A549 (cell line): Measurements from ENCODE around the gene KCNMA1. TPM values are rescaled to one million over a fixed set of nuclear protein-coding genes. Genes with fewer than 3 reads are reported as not detected.
A peak's percentile ranks its signal among the peaks of the same experiment; 100 is the strongest.

Source experiments
- ATAC-seq, 2 experiments: fragments of 200-7000 bp in 1 of 2; fragments of >200 bp in 1 of 2; cut with Nextera tagmentation in 1 of 2; cut with Tn5 transposase in 1 of 2; 3 replicates each; pipeline versions ENCODE4 v1.8.0 to v1.9.1; 2018 to 2020; ENCODE audit warnings: mild to moderate bottlenecking in 1 of 2, moderate library complexity in 1 of 2
- CTCF ChIA-PET: fragments of 300-600 bp; sonication (Branson Sonifier 250); formaldehyde crosslinking; extraction: SDS; loops from one replicate; lab custom pipeline; 2021; ENCODE audit warnings: antibody characterized with exemption, inconsistent platforms; lab: Yijun Ruan, JAX
- POLR2A ChIA-PET: fragments of 350-600 bp; formaldehyde crosslinking; extraction: SDS; loops from one replicate; lab custom pipeline; 2021; ENCODE audit warnings: antibody characterized with exemption, inconsistent platforms; lab: Yijun Ruan, JAX
- DNase-seq, 2 experiments: peaks; one replicate each; pipeline versions ENCODE4 v3.0.0 to v3.0.0-alpha.2; 2011 to 2016; ENCODE audit warnings: low read depth in 1 of 2, low spot score in 1 of 2
- FAIRE-seq: peaks from 2 replicates; lab custom pipeline; 2011; peaks lifted over from hg19 to GRCh38; lab: Jason Lieb, UNC
- H3K27ac ChIP-seq, 2 experiments: fragments of >200 bp; sonication (Bioruptor Twin); formaldehyde crosslinking; 3 replicates each; pipeline ENCODE4 v1.5.1; 2016 to 2017
- H3K4me1 ChIP-seq: fragments of >200 bp; sonication (Bioruptor Twin); formaldehyde crosslinking; 3 replicates; pipeline ENCODE4 v1.6.1; 2016
- H3K4me2 ChIP-seq: fragments of >200 bp; sonication (Bioruptor Twin); formaldehyde crosslinking; 3 replicates; pipeline ENCODE4 v1.6.1; 2016
- H3K4me3 ChIP-seq: fragments of >200 bp; sonication (Bioruptor Twin); formaldehyde crosslinking; 3 replicates; pipeline ENCODE4 v1.5.1; 2016
- H3K9me3 ChIP-seq: fragments of >200 bp; sonication (Bioruptor Twin); formaldehyde crosslinking; 3 replicates; pipeline ENCODE4 v1.6.1; 2016
- CBX2 ChIP-seq: fragments of 200-600 bp; sonication (generic); IDR thresholded peaks from 2 replicates; pipeline ENCODE4 v1.6.1; 2016; ENCODE audit warnings: low read depth, mild to moderate bottlenecking, borderline replicate concordance
- CBX8 ChIP-seq: fragments of 200-600 bp; sonication (generic); IDR thresholded peaks from 2 replicates; pipeline ENCODE4 v1.6.1; 2016
- CEBPB ChIP-seq, 2 experiments: fragments of >200 bp in 1 of 2; sonication (Bioruptor Twin) in 1 of 2; formaldehyde crosslinking in 1 of 2; IDR thresholded peaks; 2 replicates each; pipeline ENCODE4 v1.6.1; 2012 to 2016
- CHD2 ChIP-seq: fragments of 150-350 bp; IDR thresholded peaks from 2 replicates; pipeline ENCODE4 v1.6.1; 2014; ENCODE audit warnings: low read length; ENCODE audit not compliant: partially characterized antibody
- EHMT2 ChIP-seq: fragments of 200-600 bp; sonication (generic); IDR thresholded peaks from 2 replicates; pipeline ENCODE4 v1.6.1; 2016; ENCODE audit warnings: antibody characterized with exemption, low read depth, mild to moderate bottlenecking, moderate library complexity
- EP300 ChIP-seq, 2 experiments: fragments of >200 bp; sonication (Bioruptor Twin); formaldehyde crosslinking; IDR thresholded peaks; 2 replicates in 1 of 2; 3 replicates in 1 of 2; pipeline ENCODE4 v1.6.1; 2016 to 2017
- ESRRA ChIP-seq: fragments of 150-350 bp; IDR thresholded peaks from 2 replicates; pipeline ENCODE4 v1.6.1; 2014; ENCODE audit warnings: mild to moderate bottlenecking, low read length, borderline replicate concordance
- FOSB ChIP-seq: fragments of 250-450 bp; sonication (Bioruptor Pico); IDR thresholded peaks from 2 replicates; pipeline ENCODE4 v1.5.0; 2020; ENCODE audit warnings: mild to moderate bottlenecking, moderate library complexity
- FOXS1 ChIP-seq: fragments of 250-450 bp; sonication (Bioruptor Pico); IDR thresholded peaks from 2 replicates; pipeline ENCODE4 v1.5.0; 2020; ENCODE audit warnings: mild to moderate bottlenecking, moderate library complexity
- HDAC2 ChIP-seq: fragments of 200-600 bp; sonication (generic); IDR thresholded peaks from 2 replicates; pipeline ENCODE4 v1.6.1; 2016
- HOXA7 ChIP-seq: fragments of 250-450 bp; sonication (Bioruptor Pico); IDR thresholded peaks from 2 replicates; pipeline ENCODE4 v1.5.0; 2020; ENCODE audit warnings: mild to moderate bottlenecking, moderate library complexity
- HOXB5 ChIP-seq: fragments of 250-450 bp; sonication (Bioruptor Pico); IDR thresholded peaks from 2 replicates; pipeline ENCODE4 v1.5.0; 2020; ENCODE audit warnings: mild to moderate bottlenecking, moderate library complexity
- JUN ChIP-seq, 2 experiments: fragments of >200 bp; sonication (Bioruptor Twin); formaldehyde crosslinking; IDR thresholded peaks; 2 replicates in 1 of 2; 3 replicates in 1 of 2; pipeline ENCODE4 v1.6.1; 2016 to 2017
- MAFK ChIP-seq: fragments of 450-650 bp; IDR thresholded peaks from 2 replicates; pipeline ENCODE4 v1.6.1; 2014; ENCODE audit not compliant: partially characterized antibody
- POLR2AphosphoS2 ChIP-seq: conservative IDR thresholded peaks from 2 replicates; pipeline ENCODE4 v1.6.1; 2012; ENCODE audit warnings: low read length, improper control_type of control experiment, inconsistent platforms
- RAD21 ChIP-seq, 2 experiments: fragments of >200 bp in 1 of 2; sonication (Bioruptor Twin) in 1 of 2; formaldehyde crosslinking in 1 of 2; IDR thresholded peaks in 1 of 2; conservative IDR thresholded peaks in 1 of 2; 2 replicates in 1 of 2; 3 replicates in 1 of 2; pipeline ENCODE4 v1.6.1; 2012 to 2018; ENCODE audit warnings: inconsistent platforms in 1 of 2
- SMC3 ChIP-seq: fragments of >200 bp; sonication (Bioruptor Twin); formaldehyde crosslinking; IDR thresholded peaks from 3 replicates; pipeline ENCODE4 v1.6.1; 2018; ENCODE audit warnings: inconsistent platforms
- TP53 ChIP-seq: fragments of 250-450 bp; sonication (Bioruptor Pico); IDR thresholded peaks from 2 replicates; pipeline ENCODE4 v1.5.0; 2021; ENCODE audit warnings: mild to moderate bottlenecking, moderate library complexity
- ZSCAN20 ChIP-seq: fragments of 250-450 bp; sonication (Bioruptor Pico); IDR thresholded peaks from 2 replicates; pipeline ENCODE4 v1.8.0; 2022; ENCODE audit warnings: mild to moderate bottlenecking, moderate library complexity
- WGBS: methylation state at CpG from one replicate; pipeline ENCODE4 v1.1.6; 2017; ENCODE audit errors: missing lambda C conversion rate; 5-methylcytosine and 5-hydroxymethylcytosine counted together
- polyA plus RNA-seq, 4 experiments: library from polyadenylated mRNA; depleted of rRNA in 3 of 4; stranded (reverse); fragments of >200 nt; fragmentation: RNase III in 1 of 4; extraction: RNeasy Plus Mini Kit Qiagen cat#74134 plus additional on column Dnase treatment in 1 of 4; gene quantifications; 2 replicates in 3 of 4; 3 replicates in 1 of 4; pipeline ENCODE4 v1.2.3, GENCODE V29; 2011 to 2017
- TF ChIP-seq, protein P1 (sequence below): fragments of 250-450 bp; sonication (Bioruptor Pico); IDR thresholded peaks from 2 replicates; pipeline ENCODE4 v1.5.0; 2020; ENCODE audit warnings: low read depth, mild to moderate bottlenecking, moderate library complexity
- TF ChIP-seq, protein P2 (sequence below): fragments of >200 bp; sonication (Bioruptor Twin); formaldehyde crosslinking; IDR thresholded peaks from 2 replicates; pipeline ENCODE4 v1.6.1; 2016
- TF ChIP-seq, protein P3 (sequence below): IDR thresholded peaks from 2 replicates; pipeline ENCODE4 v1.6.1; 2012
- TF ChIP-seq, protein P4 (sequence below): IDR thresholded peaks from 2 replicates; pipeline ENCODE4 v1.6.1; 2012; ENCODE audit warnings: low read depth, borderline replicate concordance
- TF ChIP-seq, protein P5 (sequence below): fragments of 200-600 bp; sonication (generic); IDR thresholded peaks from 2 replicates; pipeline ENCODE4 v1.6.1; 2016; ENCODE audit warnings: antibody characterized with exemption, mild to moderate bottlenecking, moderate library complexity

The KCNMA1 gene
- polyA plus RNA-seq, 2 of the 4 experiments (the other 2 are of a cell fraction): 14.9 to 30.6 TPM

DNA sequence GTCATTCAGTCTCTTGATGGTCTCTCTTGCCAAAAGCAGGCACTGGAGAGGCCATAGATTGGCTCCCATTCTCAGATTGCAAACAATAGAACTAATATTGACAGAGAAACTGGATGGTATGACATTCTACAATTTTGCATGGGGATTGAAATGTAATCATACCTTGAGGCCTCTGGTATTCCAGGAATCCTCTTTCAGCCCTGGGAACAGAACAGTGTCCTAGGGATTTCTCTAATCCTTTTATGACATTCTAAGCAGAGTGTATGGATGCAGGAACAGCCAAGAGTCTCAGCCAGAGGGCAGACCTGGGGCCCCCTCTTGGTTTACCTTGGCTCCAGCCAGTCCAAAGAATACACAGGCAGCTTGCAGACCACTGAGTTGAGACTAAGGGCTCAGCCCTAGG lies 206.4 kb downstream of the KCNMA1 start:
- H3K4me1 ChIP-seq: 0 out of 3 replicates have a peak, but pooled peaks cover 7% of the 10 kb centered on the region
- CTCF ChIA-PET: interaction anchor here (0.9 to 1.8 kb wide), 2 partner anchors 16 to 180 kb away, joined by 5 read pairs; no protein-coding TSS in a partner anchor
- peak in 1 of 2 experiments; percentile 50; a peak in 3 of 6 replicates for ATAC-seq

DNA sequence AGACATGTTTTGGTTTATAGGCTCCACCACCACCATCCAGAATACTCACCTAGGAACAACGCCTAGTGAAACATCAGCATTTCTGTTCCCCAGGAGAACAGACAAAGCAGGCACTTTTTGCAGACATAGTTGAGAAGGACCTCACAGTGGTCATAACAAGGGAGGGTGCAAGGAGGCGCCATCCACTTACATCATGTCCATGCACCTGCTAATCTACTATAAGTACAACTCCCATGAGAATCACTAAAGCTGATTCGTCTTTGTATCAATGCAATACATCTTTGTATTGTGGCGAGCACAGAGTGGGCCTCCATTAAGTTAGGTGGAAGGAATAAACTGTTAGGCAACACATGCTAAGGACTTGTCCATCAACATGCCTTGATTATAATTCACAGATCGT lies 207.1 kb downstream of the KCNMA1 start:
- WGBS: 87% methylated on average over 5 of the region's 5 CpGs
- no peak overlapping the region for H3K4me3 ChIP-seq
- ChIA-PET CTCF (interaction anchor here (1.8 to 2.2 kb wide), 3 partner anchors 8 to 265 kb away, joined by 5 to 7 read pairs (median 6); no protein-coding TSS in a partner anchor), POLR2A (no interaction called here)
- H3K4me2 ChIP-seq: no peak overlapping the region
- no peaks in the 10 kb centered on the region for H3K9me3 ChIP-seq
- FAIRE-seq (no peak), DNase-seq (no peak), ATAC-seq (no peak)
- H3K27ac ChIP-seq: no peak overlapping the region
- no peak for TF ChIP-seq CBX2
- no peak for TF ChIP-seq FOXS1 (CRISPR knock-in tag)
- no peak for TF ChIP-seq FOSB (CRISPR knock-in tag)
- no peak for TF ChIP-seq CEBPB (IDR thresholded peaks at IDR 0.05)
- TF ChIP-seq RAD21 (conservative IDR thresholded peaks at IDR 0.05 in 1 of 2, IDR thresholded peaks at IDR 0.05 in 1 of 2): peak in 1 of 2 experiments; percentile 18; a peak in 1 of 5 replicates
- TF ChIP-seq, protein P1, sequence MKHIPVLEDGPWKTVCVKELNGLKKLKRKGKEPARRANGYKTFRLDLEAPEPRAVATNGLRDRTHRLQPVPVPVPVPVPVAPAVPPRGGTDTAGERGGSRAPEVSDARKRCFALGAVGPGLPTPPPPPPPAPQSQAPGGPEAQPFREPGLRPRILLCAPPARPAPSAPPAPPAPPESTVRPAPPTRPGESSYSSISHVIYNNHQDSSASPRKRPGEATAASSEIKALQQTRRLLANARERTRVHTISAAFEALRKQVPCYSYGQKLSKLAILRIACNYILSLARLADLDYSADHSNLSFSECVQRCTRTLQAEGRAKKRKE (CRISPR knock-in tag): no peak
- no peak for TF ChIP-seq MAFK
- 0 out of 3 replicates have a peak, but pooled peaks cover 7% of the 10 kb centered on the region for H3K4me1 ChIP-seq

More for the DNA sequence above, 206.4 kb downstream of the KCNMA1 start:
- POLR2A ChIA-PET: no interaction called here
- H3K4me3 ChIP-seq: no peak overlapping the region
- H3K9me3 ChIP-seq: no peaks in the 10 kb centered on the region
- H3K4me2 ChIP-seq: no peak overlapping the region
- FAIRE-seq (no peak), DNase-seq (peak in 1 of 2 experiments; percentile 7)
- TF ChIP-seq HDAC2: no peak
- TF ChIP-seq, protein P2, sequence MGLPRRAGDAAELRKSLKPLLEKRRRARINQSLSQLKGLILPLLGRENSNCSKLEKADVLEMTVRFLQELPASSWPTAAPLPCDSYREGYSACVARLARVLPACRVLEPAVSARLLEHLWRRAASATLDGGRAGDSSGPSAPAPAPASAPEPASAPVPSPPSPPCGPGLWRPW: no peak
- TF ChIP-seq CEBPB (IDR thresholded peaks at IDR 0.05): no peak
- no peak for TF ChIP-seq EP300 (IDR thresholded peaks at IDR 0.05)
- TF ChIP-seq FOXS1 (CRISPR knock-in tag): no peak
- TF ChIP-seq, protein P1 (CRISPR knock-in tag): no peak
- TF ChIP-seq CHD2: no peak
- no peak for TF ChIP-seq CBX8
- no peak for TF ChIP-seq SMC3
- no peak for TF ChIP-seq HOXB5
- TF ChIP-seq ZSCAN20 (CRISPR knock-in tag): no peak
- TF ChIP-seq HOXA7: no peak
- TF ChIP-seq, protein P3, sequence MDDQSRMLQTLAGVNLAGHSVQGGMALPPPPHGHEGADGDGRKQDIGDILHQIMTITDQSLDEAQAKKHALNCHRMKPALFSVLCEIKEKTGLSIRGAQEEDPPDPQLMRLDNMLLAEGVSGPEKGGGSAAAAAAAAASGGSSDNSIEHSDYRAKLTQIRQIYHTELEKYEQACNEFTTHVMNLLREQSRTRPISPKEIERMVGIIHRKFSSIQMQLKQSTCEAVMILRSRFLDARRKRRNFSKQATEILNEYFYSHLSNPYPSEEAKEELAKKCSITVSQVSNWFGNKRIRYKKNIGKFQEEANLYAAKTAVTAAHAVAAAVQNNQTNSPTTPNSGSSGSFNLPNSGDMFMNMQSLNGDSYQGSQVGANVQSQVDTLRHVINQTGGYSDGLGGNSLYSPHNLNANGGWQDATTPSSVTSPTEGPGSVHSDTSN: no peak
- TF ChIP-seq JUN (IDR thresholded peaks at IDR 0.05): no peak
- no peak for TF ChIP-seq EHMT2
- TF ChIP-seq, protein P4, sequence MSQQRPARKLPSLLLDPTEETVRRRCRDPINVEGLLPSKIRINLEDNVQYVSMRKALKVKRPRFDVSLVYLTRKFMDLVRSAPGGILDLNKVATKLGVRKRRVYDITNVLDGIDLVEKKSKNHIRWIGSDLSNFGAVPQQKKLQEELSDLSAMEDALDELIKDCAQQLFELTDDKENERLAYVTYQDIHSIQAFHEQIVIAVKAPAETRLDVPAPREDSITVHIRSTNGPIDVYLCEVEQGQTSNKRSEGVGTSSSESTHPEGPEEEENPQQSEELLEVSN: no peak
- TF ChIP-seq, protein P5, sequence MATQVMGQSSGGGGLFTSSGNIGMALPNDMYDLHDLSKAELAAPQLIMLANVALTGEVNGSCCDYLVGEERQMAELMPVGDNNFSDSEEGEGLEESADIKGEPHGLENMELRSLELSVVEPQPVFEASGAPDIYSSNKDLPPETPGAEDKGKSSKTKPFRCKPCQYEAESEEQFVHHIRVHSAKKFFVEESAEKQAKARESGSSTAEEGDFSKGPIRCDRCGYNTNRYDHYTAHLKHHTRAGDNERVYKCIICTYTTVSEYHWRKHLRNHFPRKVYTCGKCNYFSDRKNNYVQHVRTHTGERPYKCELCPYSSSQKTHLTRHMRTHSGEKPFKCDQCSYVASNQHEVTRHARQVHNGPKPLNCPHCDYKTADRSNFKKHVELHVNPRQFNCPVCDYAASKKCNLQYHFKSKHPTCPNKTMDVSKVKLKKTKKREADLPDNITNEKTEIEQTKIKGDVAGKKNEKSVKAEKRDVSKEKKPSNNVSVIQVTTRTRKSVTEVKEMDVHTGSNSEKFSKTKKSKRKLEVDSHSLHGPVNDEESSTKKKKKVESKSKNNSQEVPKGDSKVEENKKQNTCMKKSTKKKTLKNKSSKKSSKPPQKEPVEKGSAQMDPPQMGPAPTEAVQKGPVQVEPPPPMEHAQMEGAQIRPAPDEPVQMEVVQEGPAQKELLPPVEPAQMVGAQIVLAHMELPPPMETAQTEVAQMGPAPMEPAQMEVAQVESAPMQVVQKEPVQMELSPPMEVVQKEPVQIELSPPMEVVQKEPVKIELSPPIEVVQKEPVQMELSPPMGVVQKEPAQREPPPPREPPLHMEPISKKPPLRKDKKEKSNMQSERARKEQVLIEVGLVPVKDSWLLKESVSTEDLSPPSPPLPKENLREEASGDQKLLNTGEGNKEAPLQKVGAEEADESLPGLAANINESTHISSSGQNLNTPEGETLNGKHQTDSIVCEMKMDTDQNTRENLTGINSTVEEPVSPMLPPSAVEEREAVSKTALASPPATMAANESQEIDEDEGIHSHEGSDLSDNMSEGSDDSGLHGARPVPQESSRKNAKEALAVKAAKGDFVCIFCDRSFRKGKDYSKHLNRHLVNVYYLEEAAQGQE: no peak
- no peak for TF ChIP-seq POLR2AphosphoS2
- no peak for TF ChIP-seq TP53 (CRISPR knock-in tag)
- TF ChIP-seq ESRRA: no peak
- no peak overlapping the region for H3K27ac ChIP-seq
